ENCODE data around the gene PGM2L1. TPM values are rescaled to one million over a fixed set of nuclear protein-coding genes. Genes with fewer than 3 reads are reported as not detected.

PGM2L1 gene
- total and polyA plus RNA-seq, 2 of the 4 experiments (the other 2 are of a cell fraction) = 0.72 to 1.8 TPM

DNA sequence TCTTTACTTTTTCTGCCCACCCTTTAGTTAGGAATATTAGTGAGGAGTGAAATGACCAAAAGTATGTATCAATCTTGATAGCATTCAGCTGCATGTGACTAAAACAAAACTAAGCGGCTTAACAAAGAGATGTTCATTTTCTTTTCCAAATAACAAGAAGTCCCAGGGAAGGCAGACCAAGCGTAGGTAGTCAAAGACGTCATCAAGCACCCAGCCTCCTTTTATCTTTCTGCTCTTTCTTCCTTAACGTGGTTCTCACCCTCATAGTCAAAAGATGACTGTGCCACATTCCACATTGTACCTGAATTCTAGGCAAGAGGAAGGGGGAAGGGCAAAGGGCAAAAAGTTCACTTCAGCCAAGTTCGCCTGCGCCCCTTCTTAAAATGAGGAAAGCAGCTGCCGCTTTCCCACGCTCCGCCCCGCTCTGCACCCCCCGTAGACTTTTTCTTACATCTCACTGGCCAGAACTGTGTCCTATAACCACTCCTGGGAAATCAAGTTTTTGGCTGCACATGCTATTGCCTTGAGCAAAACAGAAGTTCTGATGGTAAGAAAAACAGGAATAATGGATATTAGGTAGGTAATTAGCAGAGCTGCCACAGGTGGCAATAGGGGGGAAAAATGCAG lies 14.6 kb upstream of the PGM2L1 start:
- Histone ChIP-seq H3K9me1 (ENCODE audit: insufficient read depth, low read length) (peaks cover 4% of the 10 kb centered on the region), H3K9ac (ENCODE audit: low read depth, low read length) (no peak overlapping the region), H3K18ac (ENCODE audit: low read depth, low read length) (no peak overlapping the region), H2BK120ac (ENCODE audit: low read depth, low read length) (no peak overlapping the region), H4K91ac (ENCODE audit: insufficient read depth, low read depth, low read length) (no peak overlapping the region), H4K5ac (ENCODE audit: low read depth, low read length) (no peak overlapping the region), H3K56ac (ENCODE audit: extremely low read depth, insufficient read depth, low read length) (no peak overlapping the region), H3K9me3 (ENCODE audit: control insufficient read depth, insufficient read depth, low read length) (no peaks in the 10 kb centered on the region), H2AK9ac (replicated peaks; ENCODE audit: low read depth, low read length, poor library complexity) (no peak overlapping the region), H2AFZ (replicated peaks; ENCODE audit: low read length, poor library complexity) (no peak overlapping the region), H3K4me1 (ENCODE audit: control insufficient read depth, insufficient read depth, low read length) (peaks cover 1% of the 10 kb centered on the region; the same call in 1 of the 2 replicates), H3K23ac (ENCODE audit: low read depth, low read length) (no peak overlapping the region), H3K27ac (ENCODE audit: insufficient read depth, low read length) (no peak overlapping the region), H3K36me3 (ENCODE audit: control insufficient read depth, insufficient read depth, low read length) (no peaks in the 10 kb centered on the region), H2BK15ac (ENCODE audit: low read depth, low read length) (no peak overlapping the region), H3K79me1 (ENCODE audit: low read depth in 1 of 2, low read length in 2 of 2) (no peaks in the 10 kb centered on the region), H3K4me3 (ENCODE audit: insufficient read depth, low read depth, low read length) (no peak overlapping the region), H3K4ac (ENCODE audit: low read depth, low read length) (no peak overlapping the region), H4K8ac (ENCODE audit: low read depth in 2 of 2, low read length in 2 of 2) (no peak overlapping the region), H3K4me2 (ENCODE audit: low read depth, low read length) (no peak overlapping the region), H2BK5ac (ENCODE audit: low read depth, low read length, poor library complexity, severe bottlenecking) (no peak overlapping the region), H3K27me3 (ENCODE audit: control insufficient read depth, insufficient read depth, low read length) (peaks cover 9% of the 10 kb centered on the region), H4K20me1 (ENCODE audit: insufficient read depth, low read length) (no peaks in the 10 kb centered on the region), H3K14ac (replicated peaks; ENCODE audit: low read depth, low read length) (no peak overlapping the region), H2AK5ac (ENCODE audit: low read depth, low read length) (no peak overlapping the region), H2BK20ac (ENCODE audit: low read depth, low read length) (no peak overlapping the region)
- no peak for ATAC-seq (ENCODE audit: low read depth)
- intact Hi-C loops (cut with micrococcal nuclease) (no loop called here), dilution Hi-C loops (cut with HindIII; ENCODE audit: low sequenced_read_pairs, unreplicated experiment) (no loop called here), in situ Hi-C loops (cut with MboI; ENCODE audit: low sequenced_read_pairs) (no loop called here)
- no peak for DNase-seq
- no CpG with 5 or more reads among the region's 11 CpGs for WGBS, 2 experiments (ENCODE audit: extremely low coverage in 2 of 2, insufficient read length in 1 of 2)
- ChIA-PET CTCF (no interaction called here), POLR2A (ENCODE audit: unreplicated experiment) (no interaction called here)
- TF ChIP-seq CHD1 (IDR thresholded peaks at IDR 0.05; ENCODE audit: low read depth, low read length) = no peak
- TF ChIP-seq, protein P1, sequence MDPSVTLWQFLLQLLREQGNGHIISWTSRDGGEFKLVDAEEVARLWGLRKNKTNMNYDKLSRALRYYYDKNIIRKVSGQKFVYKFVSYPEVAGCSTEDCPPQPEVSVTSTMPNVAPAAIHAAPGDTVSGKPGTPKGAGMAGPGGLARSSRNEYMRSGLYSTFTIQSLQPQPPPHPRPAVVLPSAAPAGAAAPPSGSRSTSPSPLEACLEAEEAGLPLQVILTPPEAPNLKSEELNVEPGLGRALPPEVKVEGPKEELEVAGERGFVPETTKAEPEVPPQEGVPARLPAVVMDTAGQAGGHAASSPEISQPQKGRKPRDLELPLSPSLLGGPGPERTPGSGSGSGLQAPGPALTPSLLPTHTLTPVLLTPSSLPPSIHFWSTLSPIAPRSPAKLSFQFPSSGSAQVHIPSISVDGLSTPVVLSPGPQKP (IDR thresholded peaks at IDR 0.05; ENCODE audit: borderline replicate concordance, low read depth, low read length) = no peak
- no peak for TF ChIP-seq CEBPB (IDR thresholded peaks at IDR 0.05; ENCODE audit: low read depth, low read length)
- TF ChIP-seq, protein P2, sequence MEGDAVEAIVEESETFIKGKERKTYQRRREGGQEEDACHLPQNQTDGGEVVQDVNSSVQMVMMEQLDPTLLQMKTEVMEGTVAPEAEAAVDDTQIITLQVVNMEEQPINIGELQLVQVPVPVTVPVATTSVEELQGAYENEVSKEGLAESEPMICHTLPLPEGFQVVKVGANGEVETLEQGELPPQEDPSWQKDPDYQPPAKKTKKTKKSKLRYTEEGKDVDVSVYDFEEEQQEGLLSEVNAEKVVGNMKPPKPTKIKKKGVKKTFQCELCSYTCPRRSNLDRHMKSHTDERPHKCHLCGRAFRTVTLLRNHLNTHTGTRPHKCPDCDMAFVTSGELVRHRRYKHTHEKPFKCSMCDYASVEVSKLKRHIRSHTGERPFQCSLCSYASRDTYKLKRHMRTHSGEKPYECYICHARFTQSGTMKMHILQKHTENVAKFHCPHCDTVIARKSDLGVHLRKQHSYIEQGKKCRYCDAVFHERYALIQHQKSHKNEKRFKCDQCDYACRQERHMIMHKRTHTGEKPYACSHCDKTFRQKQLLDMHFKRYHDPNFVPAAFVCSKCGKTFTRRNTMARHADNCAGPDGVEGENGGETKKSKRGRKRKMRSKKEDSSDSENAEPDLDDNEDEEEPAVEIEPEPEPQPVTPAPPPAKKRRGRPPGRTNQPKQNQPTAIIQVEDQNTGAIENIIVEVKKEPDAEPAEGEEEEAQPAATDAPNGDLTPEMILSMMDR (conservative IDR thresholded peaks at IDR 0.05; ENCODE audit: low read depth, low read length) = no peak
- TF ChIP-seq, protein P3, sequence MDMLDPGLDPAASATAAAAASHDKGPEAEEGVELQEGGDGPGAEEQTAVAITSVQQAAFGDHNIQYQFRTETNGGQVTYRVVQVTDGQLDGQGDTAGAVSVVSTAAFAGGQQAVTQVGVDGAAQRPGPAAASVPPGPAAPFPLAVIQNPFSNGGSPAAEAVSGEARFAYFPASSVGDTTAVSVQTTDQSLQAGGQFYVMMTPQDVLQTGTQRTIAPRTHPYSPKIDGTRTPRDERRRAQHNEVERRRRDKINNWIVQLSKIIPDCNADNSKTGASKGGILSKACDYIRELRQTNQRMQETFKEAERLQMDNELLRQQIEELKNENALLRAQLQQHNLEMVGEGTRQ (IDR thresholded peaks at IDR 0.05; ENCODE audit: low read depth, low read length) = no peak
- no peak for TF ChIP-seq RAD21 (IDR thresholded peaks at IDR 0.05; ENCODE audit: low read length)
- no peak for TF ChIP-seq RFX5 (IDR thresholded peaks at IDR 0.05; ENCODE audit: low read depth, low read length)
- no peak for TF ChIP-seq NFE2L2 (IDR thresholded peaks at IDR 0.05; ENCODE audit: low read depth, low read length)
- no peak for TF ChIP-seq RCOR1 (IDR thresholded peaks at IDR 0.05; ENCODE audit: insufficient replicate concordance, low read length)
- TF ChIP-seq SMC3 (IDR thresholded peaks at IDR 0.05; ENCODE audit: low read depth, low read length) = no peak
- TF ChIP-seq MAZ (IDR thresholded peaks at IDR 0.05; ENCODE audit: borderline replicate concordance, low read depth, low read length) = no peak
- TF ChIP-seq FOS (IDR thresholded peaks at IDR 0.05; ENCODE audit: low read depth, low read length) = no peak
- no peak for TF ChIP-seq BHLHE40 (IDR thresholded peaks at IDR 0.05; ENCODE audit: low read depth, low read length)
- TF ChIP-seq MAFK (IDR thresholded peaks at IDR 0.05; ENCODE audit: low read depth, low read length) = no peak
- no peak for TF ChIP-seq MXI1 (IDR thresholded peaks at IDR 0.05; ENCODE audit: borderline replicate concordance, low read depth, low read length)
- TF ChIP-seq POLR2A (IDR thresholded peaks at IDR 0.05; ENCODE audit: low read depth, low read length) = no peak
- no TSS peak for BruUV-seq (replicated peaks)
